ENCODE results near the gene RNF25. TPM values are rescaled to one million over a fixed set of nuclear protein-coding genes. Genes with fewer than 3 reads are reported as not detected.

Gene RNF25
- total RNA-seq, 2 experiments from 2014 or later: 18.0 to 18.6 TPM

DNA sequence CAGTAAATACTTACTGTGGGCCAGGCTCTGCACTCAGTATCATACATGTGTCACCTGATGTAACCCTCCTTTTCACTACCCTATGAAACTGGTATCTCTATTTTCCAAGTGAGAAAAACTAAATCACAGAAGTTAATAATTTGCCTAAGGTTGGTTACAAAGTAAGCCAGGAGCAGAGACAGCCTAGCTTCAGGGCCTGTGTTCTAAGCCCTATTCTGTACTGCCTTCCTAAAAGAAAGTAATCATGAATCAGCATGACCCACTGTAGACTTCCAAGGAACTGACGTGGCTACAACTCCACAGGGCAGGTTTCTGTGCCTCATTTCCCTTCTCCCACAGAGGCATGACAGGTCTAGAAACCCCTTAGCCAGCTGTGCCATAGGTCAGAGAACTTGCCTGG is 26.7 kb downstream of the RNF25 start:
- intact Hi-C loops (cut with DNase I, micrococcal nuclease): loop anchor here in 1 of 2 experiments (5.0 to 10.0 kb wide), 2 partner anchors 202 to 360 kb away; no protein-coding TSS in a partner anchor
- H3K27me3 Mint-ChIP-seq: no peaks in the 10 kb centered on the region
- H3K27ac Mint-ChIP-seq: no peak overlapping the region
- H3K4me1 Mint-ChIP-seq (ENCODE audit: low read depth): peaks cover 6% of the 10 kb centered on the region
- ATAC-seq (ENCODE audit: poor library complexity) (no peak), DNase-seq (no peak)
- Histone ChIP-seq H3K36me3 (ENCODE audit: insufficient read depth, low read length) (peaks cover 88% of the 10 kb centered on the region), H3K27ac (ENCODE audit: low read depth in 1 of 2, low read length in 2 of 2) (no peak overlapping the region), H3K4me3 (ENCODE audit: low read length) (no peak overlapping the region), H3K27me3 (ENCODE audit: control insufficient read depth in 1 of 2, insufficient read depth in 2 of 2, low read length in 2 of 2) (no peaks in the 10 kb centered on the region), H3K9me3 (ENCODE audit: control insufficient read depth in 1 of 2, insufficient read depth in 1 of 2, low read length in 2 of 2) (no peaks in the 10 kb centered on the region), H3K4me1 (ENCODE audit: insufficient read depth, low read length) (peaks cover 8% of the 10 kb centered on the region)
- H3K4me3 Mint-ChIP-seq: no peak overlapping the region
- peaks cover 80% of the 10 kb centered on the region for H3K36me3 Mint-ChIP-seq (ENCODE audit: low read depth)
- TF ChIP-seq, protein P1, sequence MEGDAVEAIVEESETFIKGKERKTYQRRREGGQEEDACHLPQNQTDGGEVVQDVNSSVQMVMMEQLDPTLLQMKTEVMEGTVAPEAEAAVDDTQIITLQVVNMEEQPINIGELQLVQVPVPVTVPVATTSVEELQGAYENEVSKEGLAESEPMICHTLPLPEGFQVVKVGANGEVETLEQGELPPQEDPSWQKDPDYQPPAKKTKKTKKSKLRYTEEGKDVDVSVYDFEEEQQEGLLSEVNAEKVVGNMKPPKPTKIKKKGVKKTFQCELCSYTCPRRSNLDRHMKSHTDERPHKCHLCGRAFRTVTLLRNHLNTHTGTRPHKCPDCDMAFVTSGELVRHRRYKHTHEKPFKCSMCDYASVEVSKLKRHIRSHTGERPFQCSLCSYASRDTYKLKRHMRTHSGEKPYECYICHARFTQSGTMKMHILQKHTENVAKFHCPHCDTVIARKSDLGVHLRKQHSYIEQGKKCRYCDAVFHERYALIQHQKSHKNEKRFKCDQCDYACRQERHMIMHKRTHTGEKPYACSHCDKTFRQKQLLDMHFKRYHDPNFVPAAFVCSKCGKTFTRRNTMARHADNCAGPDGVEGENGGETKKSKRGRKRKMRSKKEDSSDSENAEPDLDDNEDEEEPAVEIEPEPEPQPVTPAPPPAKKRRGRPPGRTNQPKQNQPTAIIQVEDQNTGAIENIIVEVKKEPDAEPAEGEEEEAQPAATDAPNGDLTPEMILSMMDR (IDR thresholded peaks at IDR 0.05): no peak
- CTCF ChIA-PET: no interaction called here
- POLR2A ChIA-PET: no interaction called here
- H3K9me3 Mint-ChIP-seq: no peaks in the 10 kb centered on the region

DNA sequence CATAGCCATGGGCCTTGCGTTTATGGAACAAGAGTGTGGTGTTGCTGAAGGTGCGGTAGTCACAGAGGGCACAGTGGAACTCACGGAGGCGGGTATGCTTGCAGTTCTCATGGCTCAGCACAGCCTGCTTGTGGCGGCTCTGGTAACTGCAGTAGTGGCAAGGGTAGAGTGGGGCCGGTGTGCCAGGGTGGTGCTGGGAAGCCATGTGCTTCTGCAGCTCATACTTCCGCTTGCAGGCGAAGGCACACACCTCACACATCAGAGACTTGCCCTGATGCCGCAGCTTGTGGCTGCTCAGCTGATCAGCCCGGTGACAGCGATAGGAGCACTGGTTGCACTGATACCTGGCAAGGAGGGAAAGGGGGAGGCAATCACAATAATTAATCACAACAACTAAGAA is 27.1 kb downstream of the RNF25 start:
- peaks cover 87% of the 10 kb centered on the region for H3K36me3 ChIP-seq (ENCODE audit: insufficient read depth, low read length)
- H3K36me3 Mint-ChIP-seq (ENCODE audit: low read depth): peaks cover 80% of the 10 kb centered on the region
- no peak for ATAC-seq (ENCODE audit: poor library complexity)

DNA sequence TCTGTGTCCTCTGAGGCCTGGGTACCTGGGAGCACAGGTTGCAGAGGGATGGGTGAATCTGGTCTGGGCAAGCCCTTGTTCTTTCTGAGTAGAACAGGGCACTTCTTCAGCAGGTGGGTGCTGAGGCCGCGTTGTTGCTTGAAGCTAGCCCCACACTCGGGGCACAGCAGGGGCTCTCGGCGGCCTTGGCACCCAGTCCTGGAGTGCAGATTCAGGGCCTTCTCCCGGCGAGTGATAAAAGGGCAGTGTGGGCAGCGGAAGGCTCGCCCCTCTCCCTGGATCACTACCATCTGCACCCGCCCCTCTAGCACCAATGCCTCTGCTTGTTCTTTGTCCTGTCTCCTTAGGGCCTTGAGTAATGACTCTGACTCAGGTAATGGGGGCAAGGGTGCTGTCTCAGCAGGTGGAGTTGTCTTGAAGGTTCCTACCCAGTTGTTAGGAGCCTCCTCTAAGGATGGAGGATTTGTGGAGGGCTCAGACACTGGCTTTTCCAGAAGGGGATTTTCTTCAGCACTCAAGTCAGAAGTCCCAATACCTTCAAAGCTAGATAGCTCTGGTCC is 28.0 kb downstream of the RNF25 start:
- Histone ChIP-seq H3K9me3 (ENCODE audit: control insufficient read depth in 1 of 2, insufficient read depth in 1 of 2, low read length in 2 of 2) (no peaks in the 10 kb centered on the region), H3K4me1 (ENCODE audit: insufficient read depth, low read length) (peaks cover 8% of the 10 kb centered on the region), H3K27me3 (ENCODE audit: control insufficient read depth in 1 of 2, insufficient read depth in 2 of 2, low read length in 2 of 2) (no peaks in the 10 kb centered on the region), H3K36me3 (ENCODE audit: insufficient read depth, low read length) (peaks cover 85% of the 10 kb centered on the region), H3K27ac (ENCODE audit: low read depth in 1 of 2, low read length in 2 of 2) (no peak overlapping the region), H3K4me3 (ENCODE audit: low read length) (no peak overlapping the region)
- TF ChIP-seq, protein P1 (IDR thresholded peaks at IDR 0.05): no peak
- H3K27me3 Mint-ChIP-seq: no peaks in the 10 kb centered on the region
- no peak for ATAC-seq (ENCODE audit: poor library complexity)
- DNase-seq: no peak
- H3K4me3 Mint-ChIP-seq: no peak overlapping the region
- ChIA-PET POLR2A (no interaction called here), CTCF (no interaction called here)
- H3K9me3 Mint-ChIP-seq: no peaks in the 10 kb centered on the region
- H3K4me1 Mint-ChIP-seq (ENCODE audit: low read depth): peaks cover 6% of the 10 kb centered on the region
- intact Hi-C loops (cut with DNase I, micrococcal nuclease): loop anchor here in 1 of 2 experiments (10.0 kb wide), 1 partner anchor 359 kb away; no protein-coding TSS in a partner anchor
- H3K36me3 Mint-ChIP-seq (ENCODE audit: low read depth): peaks cover 78% of the 10 kb centered on the region
- no peak overlapping the region for H3K27ac Mint-ChIP-seq

More for the DNA sequence above, 27.1 kb downstream of the RNF25 start:
- Mint-ChIP-seq H3K27ac (no peak overlapping the region), H3K4me1 (ENCODE audit: low read depth) (peaks cover 6% of the 10 kb centered on the region), H3K4me3 (no peak overlapping the region), H3K9me3 (no peaks in the 10 kb centered on the region), H3K27me3 (no peaks in the 10 kb centered on the region)
- Histone ChIP-seq H3K4me1 (ENCODE audit: insufficient read depth, low read length) (peaks cover 8% of the 10 kb centered on the region), H3K9me3 (ENCODE audit: control insufficient read depth in 1 of 2, insufficient read depth in 1 of 2, low read length in 2 of 2) (no peaks in the 10 kb centered on the region), H3K27ac (ENCODE audit: low read depth in 1 of 2, low read length in 2 of 2) (no peak overlapping the region), H3K27me3 (ENCODE audit: control insufficient read depth in 1 of 2, insufficient read depth in 2 of 2, low read length in 2 of 2) (no peaks in the 10 kb centered on the region), H3K4me3 (ENCODE audit: low read length) (no peak overlapping the region)
- DNase-seq: no peak
- intact Hi-C loops (cut with DNase I, micrococcal nuclease): loop anchor here in 1 of 2 experiments (5.0 to 10.0 kb wide), 2 partner anchors 203 to 360 kb away; no protein-coding TSS in a partner anchor
- CTCF ChIA-PET: no interaction called here
- TF ChIP-seq, protein P1 (IDR thresholded peaks at IDR 0.05): no peak
- POLR2A ChIA-PET: no interaction called here

Measured in CD4-positive, alpha-beta T cell (primary cell).